Fibroblast of the aortic adventitia (primary cell): ENCODE data around the gene LRMDA. TPM values are rescaled to one million over a fixed set of nuclear protein-coding genes. Genes with fewer than 3 reads are reported as not detected.

ENCODE experiments used
- DNase-seq: peaks from one replicate; pipeline ENCODE4 v3.0.0-alpha.2; 2010; ENCODE audit warnings: low read depth
- H3K4me3 ChIP-seq: 2 replicates; pipeline ENCODE4 v1.5.1; 2011; ENCODE audit warnings: low read depth, mild to moderate bottlenecking, control low read depth, low read length, moderate library complexity
- total RNA-seq: library from RNA; depleted of rRNA; stranded (reverse); fragments of >200 nt; gene quantifications from 2 replicates; pipeline ENCODE4 v1.2.3, GENCODE V29; 2012; ENCODE audit warnings: low replicate concordance
- TF ChIP-seq, protein P1 (sequence below): IDR thresholded peaks from 2 replicates; pipeline ENCODE4 v1.5.1; 2011; ENCODE audit warnings: mild to moderate bottlenecking, low read length, control low read depth, inconsistent platforms; ENCODE audit not compliant: insufficient read depth

The LRMDA gene
- total RNA-seq, 1 donor: 6.3 TPM

DNA sequence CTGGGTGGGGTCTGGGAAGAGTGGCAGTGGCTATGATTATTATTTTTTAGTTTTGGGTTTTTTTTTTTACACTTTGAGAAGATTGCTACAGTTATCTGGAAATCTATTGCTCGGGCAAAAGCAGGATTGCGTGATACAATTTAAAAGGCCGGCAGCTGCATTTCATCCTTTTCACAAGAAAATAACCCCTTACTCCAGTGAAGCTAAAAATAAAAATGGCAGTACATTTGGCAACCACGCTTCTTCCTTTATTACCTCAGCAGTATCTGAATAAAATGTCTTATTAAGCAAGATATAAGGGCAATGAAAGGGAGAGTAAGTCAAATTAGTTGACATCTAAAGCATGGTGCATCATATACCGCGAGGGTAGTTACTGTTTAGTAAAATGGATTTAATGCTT, 496.8 kb downstream of the LRMDA start:
- DNase-seq: no peak
- no peak overlapping the region for H3K4me3 ChIP-seq
- TF ChIP-seq, protein P1, sequence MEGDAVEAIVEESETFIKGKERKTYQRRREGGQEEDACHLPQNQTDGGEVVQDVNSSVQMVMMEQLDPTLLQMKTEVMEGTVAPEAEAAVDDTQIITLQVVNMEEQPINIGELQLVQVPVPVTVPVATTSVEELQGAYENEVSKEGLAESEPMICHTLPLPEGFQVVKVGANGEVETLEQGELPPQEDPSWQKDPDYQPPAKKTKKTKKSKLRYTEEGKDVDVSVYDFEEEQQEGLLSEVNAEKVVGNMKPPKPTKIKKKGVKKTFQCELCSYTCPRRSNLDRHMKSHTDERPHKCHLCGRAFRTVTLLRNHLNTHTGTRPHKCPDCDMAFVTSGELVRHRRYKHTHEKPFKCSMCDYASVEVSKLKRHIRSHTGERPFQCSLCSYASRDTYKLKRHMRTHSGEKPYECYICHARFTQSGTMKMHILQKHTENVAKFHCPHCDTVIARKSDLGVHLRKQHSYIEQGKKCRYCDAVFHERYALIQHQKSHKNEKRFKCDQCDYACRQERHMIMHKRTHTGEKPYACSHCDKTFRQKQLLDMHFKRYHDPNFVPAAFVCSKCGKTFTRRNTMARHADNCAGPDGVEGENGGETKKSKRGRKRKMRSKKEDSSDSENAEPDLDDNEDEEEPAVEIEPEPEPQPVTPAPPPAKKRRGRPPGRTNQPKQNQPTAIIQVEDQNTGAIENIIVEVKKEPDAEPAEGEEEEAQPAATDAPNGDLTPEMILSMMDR: no peak

DNA sequence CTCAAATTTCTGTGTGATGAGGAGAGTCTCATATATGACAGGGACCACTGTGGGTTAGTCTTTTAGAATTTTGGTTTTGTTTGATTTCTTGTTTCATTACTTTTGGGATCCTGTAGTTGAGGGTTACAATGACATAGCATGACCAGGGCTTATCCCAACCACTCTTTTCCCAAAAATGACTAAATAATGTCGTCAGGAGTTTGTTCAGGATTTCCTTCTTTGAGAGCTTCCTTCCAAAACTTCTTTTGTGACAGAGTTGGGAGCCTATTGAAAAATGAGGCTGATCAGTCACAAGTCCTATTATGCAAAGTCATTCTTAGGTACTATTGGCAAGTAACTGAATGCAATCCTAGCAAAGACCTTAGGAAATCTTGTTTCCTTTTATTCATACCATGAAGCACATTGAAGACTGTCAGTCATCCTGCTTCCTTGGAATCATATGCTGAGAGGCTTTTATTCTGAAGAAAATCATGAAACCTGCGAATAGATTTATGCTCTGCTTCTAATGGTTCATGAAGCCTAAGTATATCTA, 498.3 kb downstream of the LRMDA start:
- TF ChIP-seq, protein P1: no peak
- no peak overlapping the region for H3K4me3 ChIP-seq
- DNase-seq: no peak

DNA sequence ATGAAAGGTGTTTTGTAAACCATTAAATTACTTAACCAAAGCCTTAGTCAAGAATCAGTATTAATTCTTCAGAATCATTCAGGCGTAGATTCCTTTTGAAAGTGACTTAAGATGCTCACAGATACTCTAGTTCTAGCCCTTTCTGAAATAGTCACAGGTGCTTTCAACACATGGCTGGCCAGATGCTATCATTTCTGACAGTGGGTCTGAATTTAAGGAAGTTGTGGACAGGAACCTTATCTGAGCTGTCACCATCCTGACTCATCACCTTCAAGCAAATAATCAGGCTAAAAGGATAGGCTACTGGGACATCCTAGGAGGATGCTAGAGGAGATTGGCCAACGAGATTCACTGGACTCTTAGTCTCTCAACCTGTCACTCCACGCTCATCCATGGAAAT, 501.5 kb downstream of the LRMDA start:
- TF ChIP-seq, protein P1: no peak
- H3K4me3 ChIP-seq: no peak overlapping the region
- no peak for DNase-seq

GRCh38 chr10:75935240-75935639, 503.8 kb downstream of the LRMDA start:
- H3K4me3 ChIP-seq: no peak overlapping the region
- TF ChIP-seq, protein P1: no peak
- DNase-seq: no peak

DNA sequence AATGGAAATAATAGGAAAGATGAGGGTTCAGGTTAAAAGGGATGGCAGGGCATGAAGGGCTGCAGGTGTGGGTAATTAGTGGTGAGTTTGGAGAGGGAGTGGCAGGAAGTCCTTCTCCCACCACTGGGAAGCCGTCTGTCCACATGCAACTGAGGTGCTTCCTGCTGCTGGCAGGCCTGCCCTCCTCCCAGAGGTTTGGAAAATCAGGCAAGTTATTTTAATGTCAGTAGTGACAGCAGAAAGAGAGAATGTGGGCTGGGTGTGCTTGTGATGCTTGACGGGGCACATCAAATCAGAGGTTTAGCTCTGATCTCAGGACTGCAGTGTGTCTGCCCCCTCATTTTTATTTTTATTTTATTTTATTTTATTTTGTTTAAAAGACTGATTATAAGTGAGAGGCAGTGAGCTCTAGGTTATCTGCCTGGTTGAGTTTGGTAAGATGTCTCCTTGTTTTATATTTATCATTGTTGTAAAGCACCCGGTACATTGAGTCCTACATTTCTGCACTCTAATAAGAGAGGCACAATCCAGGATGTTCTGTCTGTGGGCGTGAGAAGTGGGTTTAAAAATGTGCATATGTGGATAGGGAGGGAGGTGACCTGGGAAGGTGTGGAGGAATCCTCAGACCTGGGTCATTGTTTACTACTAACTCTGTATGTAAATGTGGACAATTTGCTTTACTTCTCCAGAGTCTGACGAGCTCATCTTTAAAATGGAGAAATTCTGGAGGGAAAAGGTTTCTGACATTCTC, 504.4 kb downstream of the LRMDA start:
- H3K4me3 ChIP-seq: no peak overlapping the region
- TF ChIP-seq, protein P1: no peak
- DNase-seq: no peak

DNA sequence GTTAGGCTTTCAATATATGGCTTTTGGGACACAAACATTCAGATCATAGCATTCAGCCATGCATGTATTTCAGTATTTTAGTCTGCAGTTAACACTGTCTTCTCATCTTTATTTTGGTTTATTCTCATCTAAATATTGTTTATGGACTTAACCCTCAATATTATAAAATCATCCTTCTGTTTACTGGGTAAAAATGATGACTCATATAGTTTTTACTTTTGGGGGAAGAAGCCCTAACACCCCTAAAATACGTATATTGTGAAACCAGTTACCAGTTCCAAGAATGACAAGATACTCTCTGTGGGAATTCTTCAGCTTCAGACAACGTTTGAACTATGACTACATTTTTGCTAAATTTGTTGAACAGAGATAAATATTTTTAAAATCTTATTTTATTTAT, 505.4 kb downstream of the LRMDA start:
- no peak for DNase-seq
- H3K4me3 ChIP-seq: no peak overlapping the region
- TF ChIP-seq, protein P1: no peak

DNA sequence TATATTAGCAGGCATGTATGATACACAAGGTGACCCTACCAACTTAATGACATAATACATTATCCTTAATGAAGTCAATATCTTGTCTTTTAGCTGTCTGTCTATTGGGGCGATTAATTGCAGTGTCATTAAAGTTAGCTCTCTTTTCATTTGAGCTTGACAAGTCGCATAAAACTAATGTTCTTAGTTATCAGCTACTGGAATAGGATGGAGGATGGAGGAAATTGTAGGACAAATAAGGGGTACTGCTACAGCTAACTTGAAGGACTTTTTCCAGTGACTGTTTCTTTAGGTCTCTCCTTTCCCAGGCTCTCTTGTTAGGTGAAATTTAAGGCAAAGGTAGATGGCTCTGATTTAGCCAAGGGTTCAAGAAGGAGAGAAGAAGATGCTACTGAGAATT, 506.4 kb downstream of the LRMDA start:
- TF ChIP-seq, protein P1: no peak
- DNase-seq: no peak
- no peak overlapping the region for H3K4me3 ChIP-seq
